Measurements from ENCODE around the gene SLC16A8.

The SLC16A8 gene

GRCh38 chr22:38056969-38057891, 26.8 kb downstream of the SLC16A8 start, which contains the start of gene PICK1:
PICK1 (plus strand) TSS chr22:38057404; CDS start chr22:38057810, 406 bp downstream.
- DNase-seq (ENCODE audit: extremely low read depth, low read depth): peak; percentile 63
- TF ChIP-seq, protein P1, sequence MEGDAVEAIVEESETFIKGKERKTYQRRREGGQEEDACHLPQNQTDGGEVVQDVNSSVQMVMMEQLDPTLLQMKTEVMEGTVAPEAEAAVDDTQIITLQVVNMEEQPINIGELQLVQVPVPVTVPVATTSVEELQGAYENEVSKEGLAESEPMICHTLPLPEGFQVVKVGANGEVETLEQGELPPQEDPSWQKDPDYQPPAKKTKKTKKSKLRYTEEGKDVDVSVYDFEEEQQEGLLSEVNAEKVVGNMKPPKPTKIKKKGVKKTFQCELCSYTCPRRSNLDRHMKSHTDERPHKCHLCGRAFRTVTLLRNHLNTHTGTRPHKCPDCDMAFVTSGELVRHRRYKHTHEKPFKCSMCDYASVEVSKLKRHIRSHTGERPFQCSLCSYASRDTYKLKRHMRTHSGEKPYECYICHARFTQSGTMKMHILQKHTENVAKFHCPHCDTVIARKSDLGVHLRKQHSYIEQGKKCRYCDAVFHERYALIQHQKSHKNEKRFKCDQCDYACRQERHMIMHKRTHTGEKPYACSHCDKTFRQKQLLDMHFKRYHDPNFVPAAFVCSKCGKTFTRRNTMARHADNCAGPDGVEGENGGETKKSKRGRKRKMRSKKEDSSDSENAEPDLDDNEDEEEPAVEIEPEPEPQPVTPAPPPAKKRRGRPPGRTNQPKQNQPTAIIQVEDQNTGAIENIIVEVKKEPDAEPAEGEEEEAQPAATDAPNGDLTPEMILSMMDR (IDR thresholded peaks at IDR 0.05; ENCODE audit: low read depth, low read length): no peak

GRCh38 chr22:38051900-38052862, 31.8 kb downstream of the SLC16A8 start:
- TF ChIP-seq, protein P1 (IDR thresholded peaks at IDR 0.05; ENCODE audit: low read depth, low read length): peak; percentile 69
- peak; percentile 31 for DNase-seq (ENCODE audit: extremely low read depth, low read depth)

DNA sequence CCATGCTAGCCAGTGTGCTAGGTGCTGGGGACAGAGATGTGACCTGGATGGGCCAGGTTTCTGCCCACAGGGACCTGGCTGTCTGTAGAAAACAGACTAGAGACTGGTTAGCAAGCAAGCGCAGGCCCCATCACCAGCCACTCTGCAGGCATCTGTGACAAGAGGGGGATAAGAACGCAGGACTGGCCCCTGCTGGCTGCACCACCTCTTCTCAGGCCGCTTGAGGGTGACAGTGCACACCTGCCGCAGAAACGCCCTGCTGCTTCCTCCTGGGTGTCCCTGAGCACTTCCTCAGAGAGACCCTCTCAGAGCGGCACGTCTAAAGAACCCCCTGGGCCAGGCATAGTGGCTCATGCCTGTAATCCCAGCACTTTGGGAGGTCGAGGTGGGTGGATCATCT, 32.7 kb downstream of the SLC16A8 start:
- TF ChIP-seq, protein P1 (IDR thresholded peaks at IDR 0.05; ENCODE audit: low read depth, low read length): no peak
- DNase-seq (ENCODE audit: extremely low read depth, low read depth): no peak

- TF ChIP-seq, protein P1 (IDR thresholded peaks at IDR 0.05; ENCODE audit: low read depth, low read length): no peak
These were observed 33.3 kb downstream of the SLC16A8 start for GRCh38 chr22:38050720-38051119.

GRCh38 chr22:38049812-38050619, 34.0 kb downstream of the SLC16A8 start:
- no peak for DNase-seq (ENCODE audit: extremely low read depth, low read depth)
- TF ChIP-seq, protein P1 (IDR thresholded peaks at IDR 0.05; ENCODE audit: low read depth, low read length): no peak

More at GRCh38 chr22:38050720-38051119, 33.3 kb downstream of the SLC16A8 start:
- DNase-seq (ENCODE audit: extremely low read depth, low read depth): no peak

- TF ChIP-seq, protein P1 (IDR thresholded peaks at IDR 0.05; ENCODE audit: low read depth, low read length): no peak
- no peak for DNase-seq (ENCODE audit: extremely low read depth, low read depth)
These were observed 37.8 kb downstream of the SLC16A8 start for GRCh38 chr22:38046070-38046748.

Data from AG09319 (cell line).